Prostate gland (tissue), 2 donors: ENCODE measurements around the gene SOAT2.

ENCODE experiments used
- CTCF ChIP-seq, 4 experiments: fragments of 200-600 bp in 2 of 4; fragments of 450-650 bp in 2 of 4; sonication (generic) in 2 of 4; IDR thresholded peaks; 1 replicate in 3 of 4; 2 replicates in 1 of 4; pipeline ENCODE4 v1.5.1; 2016 to 2019; ENCODE audit warnings: antibody characterized with exemption in 4 of 4, mild to moderate bottlenecking in 2 of 4, moderate library complexity in 2 of 4
- POLR2A ChIP-seq: fragments of 450-650 bp; IDR thresholded peaks from one replicate; pipeline ENCODE4 v1.6.1; 2016; ENCODE audit warnings: antibody characterized with exemption, mild to moderate bottlenecking
- POLR2AphosphoS5 ChIP-seq: sonication (generic); formaldehyde crosslinking; IDR thresholded peaks from one replicate; pipeline ENCODE4 v1.6.1; 2017; ENCODE audit warnings: antibody characterized with exemption

- no peak for TF ChIP-seq POLR2A
- no peak for TF ChIP-seq CTCF (IDR thresholded peaks at IDR 0.05)
- no peak for TF ChIP-seq POLR2AphosphoS5
Measured at GRCh38 chr12:53147653-53148052, 44.4 kb downstream of the SOAT2 start.
